GM12878 (cell line): ENCODE data around the gene ADAMTS13. TPM values are rescaled to one million over a fixed set of nuclear protein-coding genes. Genes with fewer than 3 reads are reported as not detected.

Source experiments
- ASH2L ChIP-seq: fragments of 300-600, 200-600 bp; sonication (generic); IDR thresholded peaks from 2 replicates; pipeline ENCODE4 v1.6.1; 2017; ENCODE audit warnings: low read depth, mild to moderate bottlenecking, borderline replicate concordance
- CBFB ChIP-seq: IDR thresholded peaks from 2 replicates; pipeline ENCODE4 v1.6.1; 2016; ENCODE audit warnings: antibody characterized with exemption, low read depth
- CHD4 ChIP-seq: fragments of 200-600 bp; sonication (generic); IDR thresholded peaks from 2 replicates; pipeline ENCODE4 v1.6.1; 2016; ENCODE audit warnings: mild to moderate bottlenecking
- CREB1 ChIP-seq: IDR thresholded peaks from 2 replicates; pipeline ENCODE4 v1.6.1; 2012; ENCODE audit warnings: low read depth, mild to moderate bottlenecking, inconsistent platforms
- ETV6 ChIP-seq, 2 experiments: fragments of 450-650 bp in 1 of 2; IDR thresholded peaks in 1 of 2; conservative IDR thresholded peaks in 1 of 2; 2 replicates each; pipeline ENCODE4 v1.6.1; 2014; ENCODE audit warnings: antibody characterized with exemption in 1 of 2, borderline replicate concordance in 1 of 2, low read depth in 1 of 2, mild to moderate bottlenecking in 1 of 2, moderate library complexity in 1 of 2
- FOXK2 ChIP-seq: fragments of 450-650 bp; IDR thresholded peaks from 2 replicates; pipeline ENCODE4 v1.6.1; 2017; ENCODE audit warnings: mild to moderate bottlenecking, moderate library complexity
- KDM1A ChIP-seq: fragments of 200-600 bp; sonication (generic); IDR thresholded peaks from 2 replicates; pipeline ENCODE4 v1.6.1; 2016; ENCODE audit warnings: borderline replicate concordance
- NRF1 ChIP-seq: conservative IDR thresholded peaks from 2 replicates; pipeline ENCODE4 v1.6.1; 2011; ENCODE audit warnings: mild to moderate bottlenecking, low read depth, low read length, improper control_type of control experiment
- RAD51 ChIP-seq: fragments of 450-650 bp; IDR thresholded peaks from 2 replicates; pipeline ENCODE4 v1.6.1; 2016; ENCODE audit warnings: moderate library complexity, mild to moderate bottlenecking, inconsistent platforms
- RELA ChIP-seq: fragments of 450-650 bp; IDR thresholded peaks from 2 replicates; pipeline ENCODE4 v1.8.0; 2014; ENCODE audit warnings: borderline replicate concordance; ENCODE audit not compliant: partially characterized antibody
- STAT1 ChIP-seq: fragments of 450-650 bp; conservative IDR thresholded peaks from 2 replicates; pipeline ENCODE4 v1.6.1; 2014; ENCODE audit warnings: antibody characterized with exemption, mild to moderate bottlenecking
- SUZ12 ChIP-seq: fragments of 200-600 bp; sonication (generic); IDR thresholded peaks from one replicate; pipeline ENCODE4 v1.6.1; 2018; ENCODE audit warnings: antibody characterized with exemption, mild to moderate bottlenecking; ENCODE audit not compliant: unreplicated experiment
- TBL1XR1 ChIP-seq: IDR thresholded peaks from 2 replicates; pipeline ENCODE4 v1.6.1; 2012; ENCODE audit warnings: low read depth, low read length, improper control_type of control experiment
- ZNF207 ChIP-seq: fragments of 450-650 bp; IDR thresholded peaks from 2 replicates; pipeline ENCODE4 v1.6.1; 2014; ENCODE audit warnings: antibody characterized with exemption, mild to moderate bottlenecking, borderline replicate concordance
- ZZZ3 ChIP-seq: IDR thresholded peaks from 2 replicates; pipeline ENCODE4 v1.6.1; 2011; ENCODE audit warnings: low read depth; ENCODE audit not compliant: control insufficient read depth, insufficient read length
- polyA plus RNA-seq, 11 experiments: library from polyadenylated mRNA; depleted of rRNA in 4 of 11; unstranded in 6 of 11; stranded (reverse) in 5 of 11; fragments of >200 nt; fragmentation: Nextera tagmentation in 4 of 11; fragmentation: Illumina TruSeq in 1 of 11; extraction: Ambion mirVana in 4 of 11; extraction: Trizol in 1 of 11; gene quantifications; 1 replicate in 1 of 11; 2 replicates in 10 of 11; pipeline versions ENCODE4 v1.2.1 to v1.2.3, GENCODE V29; 2011 to 2016; ENCODE audit warnings: inconsistent platforms in 2 of 11, missing spikeins in 2 of 11, low read depth in 1 of 11
- total RNA-seq, 4 experiments: library from RNA; depleted of rRNA in 3 of 4; stranded (reverse); fragments of >200 nt in 3 of 4; fragmentation: Illumina TruSeq in 1 of 4; extraction: Trizol in 1 of 4; gene quantifications; 2 replicates each; pipeline versions ENCODE4 v1.2.1 to v1.2.3, GENCODE V29; 2013 to 2021
- TF ChIP-seq, protein P1 (sequence below): IDR thresholded peaks from 2 replicates; pipeline ENCODE4 v1.6.1; 2011; ENCODE audit warnings: mild to moderate bottlenecking, low read depth, low read length, moderate library complexity; ENCODE audit not compliant: insufficient replicate concordance
- TF ChIP-seq, protein P2 (sequence below): fragments of 450-650 bp; IDR thresholded peaks from 2 replicates; pipeline ENCODE4 v1.6.1; 2016; ENCODE audit warnings: mild to moderate bottlenecking, moderate library complexity, borderline replicate concordance
- TF ChIP-seq, protein P3 (sequence below): IDR thresholded peaks from 2 replicates; pipeline ENCODE4 v1.6.1; 2012; ENCODE audit warnings: low read length, inconsistent platforms
- TF ChIP-seq, protein P4 (sequence below): fragments of 150-350 bp; IDR thresholded peaks from 2 replicates; pipeline ENCODE4 v1.6.1; 2016; ENCODE audit warnings: low read depth, low read length

ADAMTS13 gene
- total and polyA plus RNA-seq, 10 of the 15 experiments (the other 5 are each of a cell fraction or from before 2014, with no cell fraction given) = 0.08 to 2.4 (median 0.28) TPM

DNA sequence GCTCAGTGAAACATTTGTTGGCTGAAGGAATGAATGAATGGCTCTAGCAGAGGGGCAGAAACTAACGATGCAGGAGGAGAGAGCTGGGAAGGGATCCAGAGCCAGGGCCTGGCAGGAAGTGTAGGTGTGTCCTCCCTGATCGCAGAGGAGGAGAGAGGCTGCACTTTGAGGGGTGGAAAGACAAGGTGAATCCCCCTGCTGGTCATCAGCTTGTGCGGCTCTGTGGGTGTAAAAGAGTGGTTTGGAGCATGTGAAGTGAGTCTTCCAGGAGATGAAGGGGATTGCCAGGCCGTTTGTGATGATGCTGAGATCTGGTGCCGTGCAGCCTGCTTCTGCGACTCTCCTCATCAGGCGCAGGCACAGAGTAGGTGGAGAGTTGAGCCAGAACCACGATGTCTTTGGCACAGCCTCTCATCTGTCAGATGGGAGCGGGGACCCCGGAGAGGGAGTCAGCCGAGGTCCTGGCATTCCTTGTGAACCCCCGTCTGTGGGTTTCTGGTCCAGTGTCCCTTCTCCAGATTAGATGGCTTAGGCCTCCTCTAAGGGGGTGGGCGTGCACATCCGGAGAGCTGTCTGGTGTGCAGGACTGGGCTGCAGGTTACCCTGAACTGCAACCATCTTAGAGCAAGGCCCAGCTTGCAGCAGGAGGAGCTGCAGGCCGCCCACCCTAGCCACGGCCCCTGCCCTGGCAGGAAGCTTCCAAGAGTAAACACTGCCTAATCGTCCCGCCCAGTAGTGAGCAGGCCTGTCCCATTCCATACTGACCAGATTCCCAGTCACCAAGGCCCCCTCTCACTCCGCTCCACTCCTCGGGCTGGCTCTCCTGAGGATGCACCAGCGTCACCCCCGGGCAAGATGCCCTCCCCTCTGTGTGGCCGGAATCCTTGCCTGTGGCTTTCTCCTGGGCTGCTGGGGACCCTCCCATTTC, at the start of gene ADAMTS13 (continued):
- TF ChIP-seq KDM1A (no peak), ZZZ3 (no peak), CREB1 (peak; percentile 76), STAT1 (no peak), TBL1XR1 (no peak), SUZ12 (no peak), NRF1 (no peak), CHD4 (no peak), RAD51 (no peak), ASH2L (no peak), ETV6 (conservative IDR thresholded peaks at IDR 0.05 in 1 of 2, IDR thresholded peaks at IDR 0.05 in 1 of 2; ENCODE audit: borderline replicate concordance in 1 of 2, low read depth in 1 of 2) (no peak), CBFB (no peak), ZNF207 (no peak), FOXK2 (no peak), RELA (peak; percentile 95)
- TF ChIP-seq, protein P1, sequence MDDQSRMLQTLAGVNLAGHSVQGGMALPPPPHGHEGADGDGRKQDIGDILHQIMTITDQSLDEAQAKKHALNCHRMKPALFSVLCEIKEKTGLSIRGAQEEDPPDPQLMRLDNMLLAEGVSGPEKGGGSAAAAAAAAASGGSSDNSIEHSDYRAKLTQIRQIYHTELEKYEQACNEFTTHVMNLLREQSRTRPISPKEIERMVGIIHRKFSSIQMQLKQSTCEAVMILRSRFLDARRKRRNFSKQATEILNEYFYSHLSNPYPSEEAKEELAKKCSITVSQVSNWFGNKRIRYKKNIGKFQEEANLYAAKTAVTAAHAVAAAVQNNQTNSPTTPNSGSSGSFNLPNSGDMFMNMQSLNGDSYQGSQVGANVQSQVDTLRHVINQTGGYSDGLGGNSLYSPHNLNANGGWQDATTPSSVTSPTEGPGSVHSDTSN = no peak
- TF ChIP-seq, protein P2, sequence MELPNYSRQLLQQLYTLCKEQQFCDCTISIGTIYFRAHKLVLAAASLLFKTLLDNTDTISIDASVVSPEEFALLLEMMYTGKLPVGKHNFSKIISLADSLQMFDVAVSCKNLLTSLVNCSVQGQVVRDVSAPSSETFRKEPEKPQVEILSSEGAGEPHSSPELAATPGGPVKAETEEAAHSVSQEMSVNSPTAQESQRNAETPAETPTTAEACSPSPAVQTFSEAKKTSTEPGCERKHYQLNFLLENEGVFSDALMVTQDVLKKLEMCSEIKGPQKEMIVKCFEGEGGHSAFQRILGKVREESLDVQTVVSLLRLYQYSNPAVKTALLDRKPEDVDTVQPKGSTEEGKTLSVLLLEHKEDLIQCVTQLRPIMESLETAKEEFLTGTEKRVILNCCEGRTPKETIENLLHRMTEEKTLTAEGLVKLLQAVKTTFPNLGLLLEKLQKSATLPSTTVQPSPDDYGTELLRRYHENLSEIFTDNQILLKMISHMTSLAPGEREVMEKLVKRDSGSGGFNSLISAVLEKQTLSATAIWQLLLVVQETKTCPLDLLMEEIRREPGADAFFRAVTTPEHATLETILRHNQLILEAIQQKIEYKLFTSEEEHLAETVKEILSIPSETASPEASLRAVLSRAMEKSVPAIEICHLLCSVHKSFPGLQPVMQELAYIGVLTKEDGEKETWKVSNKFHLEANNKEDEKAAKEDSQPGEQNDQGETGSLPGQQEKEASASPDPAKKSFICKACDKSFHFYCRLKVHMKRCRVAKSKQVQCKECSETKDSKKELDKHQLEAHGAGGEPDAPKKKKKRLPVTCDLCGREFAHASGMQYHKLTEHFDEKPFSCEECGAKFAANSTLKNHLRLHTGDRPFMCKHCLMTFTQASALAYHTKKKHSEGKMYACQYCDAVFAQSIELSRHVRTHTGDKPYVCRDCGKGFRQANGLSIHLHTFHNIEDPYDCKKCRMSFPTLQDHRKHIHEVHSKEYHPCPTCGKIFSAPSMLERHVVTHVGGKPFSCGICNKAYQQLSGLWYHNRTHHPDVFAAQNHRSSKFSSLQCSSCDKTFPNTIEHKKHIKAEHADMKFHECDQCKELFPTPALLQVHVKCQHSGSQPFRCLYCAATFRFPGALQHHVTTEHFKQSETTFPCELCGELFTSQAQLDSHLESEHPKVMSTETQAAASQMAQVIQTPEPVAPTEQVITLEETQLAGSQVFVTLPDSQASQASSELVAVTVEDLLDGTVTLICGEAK = no peak
- TF ChIP-seq, protein P3, sequence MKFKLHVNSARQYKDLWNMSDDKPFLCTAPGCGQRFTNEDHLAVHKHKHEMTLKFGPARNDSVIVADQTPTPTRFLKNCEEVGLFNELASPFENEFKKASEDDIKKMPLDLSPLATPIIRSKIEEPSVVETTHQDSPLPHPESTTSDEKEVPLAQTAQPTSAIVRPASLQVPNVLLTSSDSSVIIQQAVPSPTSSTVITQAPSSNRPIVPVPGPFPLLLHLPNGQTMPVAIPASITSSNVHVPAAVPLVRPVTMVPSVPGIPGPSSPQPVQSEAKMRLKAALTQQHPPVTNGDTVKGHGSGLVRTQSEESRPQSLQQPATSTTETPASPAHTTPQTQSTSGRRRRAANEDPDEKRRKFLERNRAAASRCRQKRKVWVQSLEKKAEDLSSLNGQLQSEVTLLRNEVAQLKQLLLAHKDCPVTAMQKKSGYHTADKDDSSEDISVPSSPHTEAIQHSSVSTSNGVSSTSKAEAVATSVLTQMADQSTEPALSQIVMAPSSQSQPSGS = no peak
- TF ChIP-seq, protein P4, sequence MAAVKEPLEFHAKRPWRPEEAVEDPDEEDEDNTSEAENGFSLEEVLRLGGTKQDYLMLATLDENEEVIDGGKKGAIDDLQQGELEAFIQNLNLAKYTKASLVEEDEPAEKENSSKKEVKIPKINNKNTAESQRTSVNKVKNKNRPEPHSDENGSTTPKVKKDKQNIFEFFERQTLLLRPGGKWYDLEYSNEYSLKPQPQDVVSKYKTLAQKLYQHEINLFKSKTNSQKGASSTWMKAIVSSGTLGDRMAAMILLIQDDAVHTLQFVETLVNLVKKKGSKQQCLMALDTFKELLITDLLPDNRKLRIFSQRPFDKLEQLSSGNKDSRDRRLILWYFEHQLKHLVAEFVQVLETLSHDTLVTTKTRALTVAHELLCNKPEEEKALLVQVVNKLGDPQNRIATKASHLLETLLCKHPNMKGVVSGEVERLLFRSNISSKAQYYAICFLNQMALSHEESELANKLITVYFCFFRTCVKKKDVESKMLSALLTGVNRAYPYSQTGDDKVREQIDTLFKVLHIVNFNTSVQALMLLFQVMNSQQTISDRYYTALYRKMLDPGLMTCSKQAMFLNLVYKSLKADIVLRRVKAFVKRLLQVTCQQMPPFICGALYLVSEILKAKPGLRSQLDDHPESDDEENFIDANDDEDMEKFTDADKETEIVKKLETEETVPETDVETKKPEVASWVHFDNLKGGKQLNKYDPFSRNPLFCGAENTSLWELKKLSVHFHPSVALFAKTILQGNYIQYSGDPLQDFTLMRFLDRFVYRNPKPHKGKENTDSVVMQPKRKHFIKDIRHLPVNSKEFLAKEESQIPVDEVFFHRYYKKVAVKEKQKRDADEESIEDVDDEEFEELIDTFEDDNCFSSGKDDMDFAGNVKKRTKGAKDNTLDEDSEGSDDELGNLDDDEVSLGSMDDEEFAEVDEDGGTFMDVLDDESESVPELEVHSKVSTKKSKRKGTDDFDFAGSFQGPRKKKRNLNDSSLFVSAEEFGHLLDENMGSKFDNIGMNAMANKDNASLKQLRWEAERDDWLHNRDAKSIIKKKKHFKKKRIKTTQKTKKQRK = no peak
